Activated CD8-positive, alpha-beta T cell treated with anti-CD3 and anti-CD28 coated beads for 36 hours (primary cell): ENCODE results near the gene CFAP100. TPM values are rescaled to one million over a fixed set of nuclear protein-coding genes. Genes with fewer than 3 reads are reported as not detected.

Experiments
- ATAC-seq: fragments of 200-7000 bp; cut with Tn5 transposase; one replicate; pipeline ENCODE4 v1.10.0; 2021; ENCODE audit warnings: mild to moderate bottlenecking, moderate library complexity
- CTCF ChIA-PET: fragments of 350-600 bp; sonication (Branson Sonifier 250); formaldehyde crosslinking; loops from one replicate; lab custom pipeline; 2021; ENCODE audit warnings: antibody characterized with exemption; lab: Charles Lee
- POLR2A ChIA-PET: fragments of 350-600 bp; sonication (Branson Sonifier 250); formaldehyde crosslinking; loops from one replicate; lab custom pipeline; 2021; ENCODE audit warnings: antibody characterized with exemption; lab: Charles Lee
- DNase-seq: peaks from one replicate; pipeline ENCODE4 v3.0.0-alpha.2; 2020
- H3K27ac Mint-ChIP-seq: one replicate; pipeline ENCODE4 v1.8.0; 2021; ENCODE audit warnings: mild to moderate bottlenecking, mixed read lengths
- H3K27me3 Mint-ChIP-seq: one replicate; pipeline ENCODE4 v1.8.0; 2021; ENCODE audit warnings: mixed read lengths
- H3K36me3 Mint-ChIP-seq: one replicate; pipeline ENCODE4 v1.8.0; 2021; ENCODE audit warnings: low read depth, mixed read lengths
- H3K4me1 Mint-ChIP-seq: one replicate; pipeline ENCODE4 v1.8.0; 2021; ENCODE audit warnings: low read depth, mixed read lengths
- H3K4me3 Mint-ChIP-seq: one replicate; pipeline ENCODE4 v1.8.0; 2021; ENCODE audit warnings: mild to moderate bottlenecking, moderate library complexity, mixed read lengths
- H3K9me3 Mint-ChIP-seq: one replicate; pipeline ENCODE4 v1.8.0; 2021; ENCODE audit warnings: mixed read lengths
- intact Hi-C: fragments of 100-400 bp; cut with micrococcal nuclease; formaldehyde crosslinking; loops from one replicate; pipeline ENCODE4 v1.10.0; 2022
- total RNA-seq, 2 experiments: library from RNA; stranded (reverse); gene quantifications; one replicate each; pipeline ENCODE4 v1.2.3, GENCODE V29; 2021
- TF ChIP-seq, protein P1 (sequence below): fragments of 200-600 bp; IDR thresholded peaks from one replicate; pipeline ENCODE4 v1.8.0; 2022; ENCODE audit warnings: antibody characterized with exemption, mild to moderate bottlenecking

Gene CFAP100
- total RNA-seq, 2 experiments from 2014 or later = not detected

- no peak overlapping the region for H3K4me3 Mint-ChIP-seq
- POLR2A ChIA-PET = no interaction called here
- CTCF ChIA-PET = interaction anchor here (1.4 kb wide), 1 partner anchor 162 kb away, joined by 3 read pairs; no protein-coding TSS in a partner anchor
Observed at GRCh38 chr3:126360046-126360713, 34.5 kb upstream of the CFAP100 start.

DNA sequence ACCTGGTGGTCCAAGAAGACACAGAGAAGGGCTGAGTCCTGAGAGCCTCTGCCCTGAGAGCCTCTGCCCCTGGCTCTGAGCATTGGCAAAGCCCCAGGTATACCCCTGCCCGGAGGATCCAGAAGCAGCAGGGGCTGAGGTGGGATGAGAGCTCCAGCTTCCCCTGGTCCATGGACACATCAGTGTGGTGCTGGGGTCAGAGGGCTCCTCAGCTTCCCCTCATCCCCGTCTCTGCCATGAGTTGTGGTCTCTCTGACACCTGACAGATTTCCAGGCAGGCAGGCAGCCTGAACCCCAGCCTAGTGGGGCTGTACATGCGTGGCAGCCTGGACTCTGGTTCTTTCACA lies 34.0 kb upstream of the CFAP100 start:
- Mint-ChIP-seq H3K4me1 (peaks cover 6% of the 10 kb centered on the region), H3K27ac (no peak overlapping the region), H3K4me3 (no peak overlapping the region)

More at GRCh38 chr3:126360046-126360713, 34.5 kb upstream of the CFAP100 start:
- Mint-ChIP-seq H3K4me1 (peaks cover 6% of the 10 kb centered on the region), H3K27ac (no peak overlapping the region), H3K9me3 (no peaks in the 10 kb centered on the region), H3K36me3 (no peaks in the 10 kb centered on the region), H3K27me3 (peaks cover 44% of the 10 kb centered on the region)
- intact Hi-C loops = no loop called here
- TF ChIP-seq, protein P1, sequence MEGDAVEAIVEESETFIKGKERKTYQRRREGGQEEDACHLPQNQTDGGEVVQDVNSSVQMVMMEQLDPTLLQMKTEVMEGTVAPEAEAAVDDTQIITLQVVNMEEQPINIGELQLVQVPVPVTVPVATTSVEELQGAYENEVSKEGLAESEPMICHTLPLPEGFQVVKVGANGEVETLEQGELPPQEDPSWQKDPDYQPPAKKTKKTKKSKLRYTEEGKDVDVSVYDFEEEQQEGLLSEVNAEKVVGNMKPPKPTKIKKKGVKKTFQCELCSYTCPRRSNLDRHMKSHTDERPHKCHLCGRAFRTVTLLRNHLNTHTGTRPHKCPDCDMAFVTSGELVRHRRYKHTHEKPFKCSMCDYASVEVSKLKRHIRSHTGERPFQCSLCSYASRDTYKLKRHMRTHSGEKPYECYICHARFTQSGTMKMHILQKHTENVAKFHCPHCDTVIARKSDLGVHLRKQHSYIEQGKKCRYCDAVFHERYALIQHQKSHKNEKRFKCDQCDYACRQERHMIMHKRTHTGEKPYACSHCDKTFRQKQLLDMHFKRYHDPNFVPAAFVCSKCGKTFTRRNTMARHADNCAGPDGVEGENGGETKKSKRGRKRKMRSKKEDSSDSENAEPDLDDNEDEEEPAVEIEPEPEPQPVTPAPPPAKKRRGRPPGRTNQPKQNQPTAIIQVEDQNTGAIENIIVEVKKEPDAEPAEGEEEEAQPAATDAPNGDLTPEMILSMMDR = no peak
- DNase-seq (no peak), ATAC-seq (no peak)

DNA sequence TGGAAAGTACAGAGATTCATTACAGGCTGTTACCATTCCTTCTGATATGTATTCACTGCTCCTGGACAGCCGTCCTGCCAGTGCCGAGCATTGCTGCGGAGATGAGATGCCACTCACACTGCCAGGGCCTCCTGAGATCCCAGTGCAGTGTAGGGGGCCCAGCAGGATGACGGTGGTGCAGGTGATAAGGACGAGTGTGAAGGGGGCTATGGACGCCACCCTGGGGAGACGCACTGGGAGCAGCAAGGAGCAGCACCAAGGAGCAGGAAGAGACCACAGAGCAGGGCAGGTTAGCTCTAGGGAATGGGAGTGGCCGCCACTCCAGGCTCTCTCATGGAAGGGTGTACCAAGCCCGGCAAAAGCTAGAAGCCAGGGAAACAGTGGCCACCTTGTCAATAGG lies 33.5 kb upstream of the CFAP100 start:
- Mint-ChIP-seq H3K27ac (no peak overlapping the region), H3K4me3 (no peak overlapping the region), H3K36me3 (no peaks in the 10 kb centered on the region), H3K9me3 (no peaks in the 10 kb centered on the region), H3K27me3 (peaks cover 38% of the 10 kb centered on the region), H3K4me1 (peaks cover 4% of the 10 kb centered on the region)
- intact Hi-C loops = no loop called here
- CTCF ChIA-PET = no interaction called here
- POLR2A ChIA-PET = no interaction called here
- TF ChIP-seq, protein P1 = no peak
- DNase-seq (no peak), ATAC-seq (no peak)

More for the DNA sequence above, 34.0 kb upstream of the CFAP100 start:
- H3K9me3 Mint-ChIP-seq = no peaks in the 10 kb centered on the region
- H3K36me3 Mint-ChIP-seq = no peaks in the 10 kb centered on the region
- ChIA-PET CTCF (no interaction called here), POLR2A (no interaction called here)
- intact Hi-C loops = no loop called here
- TF ChIP-seq, protein P1 = no peak
- H3K27me3 Mint-ChIP-seq = peaks cover 39% of the 10 kb centered on the region
- no peak for ATAC-seq
- no peak for DNase-seq

- intact Hi-C loops = no loop called here
- ChIA-PET POLR2A (no interaction called here), CTCF (interaction anchor here (0.7 kb wide), 1 partner anchor 15 kb away, joined by 3 read pairs; no protein-coding TSS in a partner anchor)
- H3K4me1 Mint-ChIP-seq = no peaks in the 10 kb centered on the region
- H3K36me3 Mint-ChIP-seq = no peaks in the 10 kb centered on the region
- DNase-seq = no peak
- H3K27ac Mint-ChIP-seq = no peak overlapping the region
- peaks cover 20% of the 10 kb centered on the region for H3K27me3 Mint-ChIP-seq
- H3K9me3 Mint-ChIP-seq = no peaks in the 10 kb centered on the region
- no peak overlapping the region for H3K4me3 Mint-ChIP-seq
- ATAC-seq = no peak
- TF ChIP-seq, protein P1 = no peak
Observed at GRCh38 chr3:126364130-126364695, 30.5 kb upstream of the CFAP100 start.

GRCh38 chr3:126364731-126365301 lies 29.9 kb upstream of the CFAP100 start:
- Mint-ChIP-seq H3K36me3 (no peaks in the 10 kb centered on the region), H3K27me3 (peaks cover 14% of the 10 kb centered on the region), H3K4me1 (no peaks in the 10 kb centered on the region), H3K9me3 (no peaks in the 10 kb centered on the region), H3K27ac (no peak overlapping the region), H3K4me3 (no peak overlapping the region)
- no peak for ATAC-seq
- POLR2A ChIA-PET = no interaction called here
- CTCF ChIA-PET = interaction anchor here (1.5 kb wide), 1 partner anchor 231 kb away, joined by 3 read pairs; no protein-coding TSS in a partner anchor
- TF ChIP-seq, protein P1 = no peak
- intact Hi-C loops = no loop called here
- no peak for DNase-seq
